PC-9 (cell line): ENCODE results near the gene RPL32.

Source experiments
- CTCF ChIP-seq: fragments of 200-600 bp; sonication (generic); conservative IDR thresholded peaks from 2 replicates; pipeline ENCODE4 v1.6.1; 2017; ENCODE audit warnings: mixed run types, antibody characterized with exemption, mild to moderate bottlenecking, moderate library complexity
- EZH2 ChIP-seq: fragments of 200-600 bp; sonication (generic); IDR thresholded peaks from 2 replicates; pipeline ENCODE4 v1.8.0; 2017; ENCODE audit warnings: antibody characterized with exemption, low read depth

DNA sequence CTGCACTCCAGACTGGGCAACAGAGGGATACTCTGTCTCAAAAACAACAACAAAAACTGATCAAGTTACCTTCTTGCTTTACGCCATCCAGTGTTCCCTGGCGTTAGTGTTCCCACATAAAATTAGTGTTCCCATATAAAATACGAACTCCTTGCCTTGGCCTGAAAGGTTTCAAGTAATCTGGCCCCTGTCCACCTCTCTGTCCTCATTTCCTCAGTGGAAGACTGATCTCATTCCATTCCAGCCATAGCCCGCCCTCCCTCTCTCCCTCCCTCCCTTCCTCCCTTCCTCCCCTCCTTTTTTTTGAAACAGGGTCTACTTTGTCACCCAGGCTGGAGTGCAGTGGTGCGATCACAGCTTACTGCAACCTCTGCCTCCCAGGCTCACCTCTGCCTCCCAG is 47.7 kb downstream of the RPL32 start:
- TF ChIP-seq CTCF (no peak), EZH2 (no peak)
